ENCODE results near the gene BUD31.

The BUD31 gene

GRCh38 chr7:99433158-99433557 lies 24.4 kb downstream of the BUD31 start:
- no peak overlapping the region for H3K27ac ChIP-seq (ENCODE audit: poor library complexity, severe bottlenecking)
- H3K27me3 ChIP-seq (ENCODE audit: insufficient read depth, poor library complexity, severe bottlenecking): no peaks in the 10 kb centered on the region
- DNase-seq (ENCODE audit: low spot score) (no peak), ATAC-seq (ENCODE audit: low read depth) (no peak)
- H3K4me3 ChIP-seq (ENCODE audit: severe bottlenecking): no peak overlapping the region
- peaks cover 6% of the 10 kb centered on the region for H3K4me1 ChIP-seq (ENCODE audit: insufficient read depth, poor library complexity, severe bottlenecking)
- TF ChIP-seq CTCF (IDR thresholded peaks at IDR 0.05; ENCODE audit: poor library complexity, severe bottlenecking): no peak
- H3K9me3 ChIP-seq (ENCODE audit: severe bottlenecking): no peaks in the 10 kb centered on the region
- H3K36me3 ChIP-seq (ENCODE audit: low read depth): peaks cover 60% of the 10 kb centered on the region

GRCh38 chr7:99437946-99438572 lies 29.3 kb downstream of the BUD31 start:
- ATAC-seq (ENCODE audit: low read depth): no peak
- H3K4me1 ChIP-seq (ENCODE audit: insufficient read depth, poor library complexity, severe bottlenecking): peaks cover 5% of the 10 kb centered on the region
- DNase-seq (ENCODE audit: low spot score): no peak
- TF ChIP-seq CTCF (IDR thresholded peaks at IDR 0.05; ENCODE audit: poor library complexity, severe bottlenecking): no peak
- H3K4me3 ChIP-seq (ENCODE audit: severe bottlenecking): peak overlapping the region; percentile 87
- H3K36me3 ChIP-seq (ENCODE audit: low read depth): peaks cover 44% of the 10 kb centered on the region
- no peaks in the 10 kb centered on the region for H3K9me3 ChIP-seq (ENCODE audit: severe bottlenecking)
- no peaks in the 10 kb centered on the region for H3K27me3 ChIP-seq (ENCODE audit: insufficient read depth, poor library complexity, severe bottlenecking)
- peak overlapping the region; percentile 62 for H3K27ac ChIP-seq (ENCODE audit: poor library complexity, severe bottlenecking)

DNA sequence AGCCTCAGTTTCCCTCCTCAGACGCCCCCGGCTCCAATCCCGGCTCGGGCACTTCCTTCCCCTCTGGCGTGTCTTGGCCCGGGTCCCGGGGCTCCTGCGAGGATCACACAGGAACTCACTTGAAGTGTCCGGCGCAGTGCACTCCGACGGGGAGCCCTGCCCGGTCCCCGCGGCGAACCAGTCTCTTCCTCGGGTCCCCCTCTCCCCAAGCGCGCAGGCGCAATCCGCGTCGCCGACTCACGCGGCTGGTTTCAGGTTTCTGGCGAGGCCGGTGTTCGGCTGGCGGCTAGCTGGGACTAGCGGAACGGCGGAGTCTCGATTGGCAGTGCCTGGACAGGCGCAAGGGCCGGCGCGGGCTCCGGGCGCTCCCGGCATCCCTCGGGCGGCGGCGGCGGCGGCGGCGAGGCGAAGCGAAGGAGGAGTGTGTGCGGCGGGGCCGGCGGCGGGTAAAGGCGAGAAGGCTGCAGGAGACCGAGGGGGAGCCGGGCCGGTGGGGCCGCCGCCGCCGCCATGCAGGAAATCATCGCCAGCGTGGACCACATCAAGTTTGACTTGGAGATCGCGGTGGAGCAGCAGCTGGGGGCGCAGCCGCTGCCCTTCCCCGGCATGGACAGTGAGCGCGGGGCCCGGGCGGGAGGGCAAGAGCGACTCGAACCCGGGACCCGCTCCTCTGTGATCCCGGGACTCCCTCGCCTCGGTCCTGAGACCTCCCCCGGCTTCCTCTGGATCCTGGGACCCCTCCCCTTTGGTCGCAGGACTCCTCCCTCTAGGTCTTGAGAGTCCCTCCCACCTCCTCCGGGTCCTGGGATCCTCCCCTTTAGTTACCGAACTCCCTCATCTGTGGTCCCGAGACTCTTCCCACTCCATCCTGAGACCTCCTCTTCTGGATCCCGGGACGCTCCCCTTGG lies 30.1 kb downstream of the BUD31 start, which contains the start of the genes CPSF4 and PTCD1:
TSS of gene CPSF4 (plus strand) at position 371 of the 908 bp plus-strand sequence. CDS start at position 511, 140 bp downstream.
TSS of gene PTCD1 (minus strand) at position 226 of the 908 bp plus-strand sequence. CDS start 3,556 bp downstream, outside the sequence.
- ATAC-seq (ENCODE audit: low read depth): peak; percentile 93
- Histone ChIP-seq H3K27me3 (ENCODE audit: insufficient read depth, poor library complexity, severe bottlenecking) (no peaks in the 10 kb centered on the region), H3K36me3 (ENCODE audit: low read depth) (peaks cover 45% of the 10 kb centered on the region), H3K4me3 (ENCODE audit: severe bottlenecking) (peak within 1 kb of the TSS; percentile 87), H3K27ac (ENCODE audit: poor library complexity, severe bottlenecking) (peak within 1 kb of the TSS; percentile 62), H3K9me3 (ENCODE audit: severe bottlenecking) (no peaks in the 10 kb centered on the region), H3K4me1 (ENCODE audit: insufficient read depth, poor library complexity, severe bottlenecking) (peaks cover 5% of the 10 kb centered on the region)
- peak; percentile 97 for DNase-seq (ENCODE audit: low spot score)
- TF ChIP-seq CTCF (IDR thresholded peaks at IDR 0.05; ENCODE audit: poor library complexity, severe bottlenecking): no peak

GRCh38 chr7:99440195-99440594 lies 31.4 kb downstream of the BUD31 start:
- ATAC-seq (ENCODE audit: low read depth) (no peak), DNase-seq (ENCODE audit: low spot score) (no peak)
- peak overlapping the region; percentile 62 for H3K27ac ChIP-seq (ENCODE audit: poor library complexity, severe bottlenecking)
- H3K4me3 ChIP-seq (ENCODE audit: severe bottlenecking): peak overlapping the region; percentile 87
- TF ChIP-seq CTCF (IDR thresholded peaks at IDR 0.05; ENCODE audit: poor library complexity, severe bottlenecking): no peak
- H3K9me3 ChIP-seq (ENCODE audit: severe bottlenecking): no peaks in the 10 kb centered on the region
- no peaks in the 10 kb centered on the region for H3K27me3 ChIP-seq (ENCODE audit: insufficient read depth, poor library complexity, severe bottlenecking)
- H3K4me1 ChIP-seq (ENCODE audit: insufficient read depth, poor library complexity, severe bottlenecking): peaks cover 5% of the 10 kb centered on the region
- peaks cover 48% of the 10 kb centered on the region for H3K36me3 ChIP-seq (ENCODE audit: low read depth)
